Tibial artery (tissue), 4 donors: ENCODE measurements around the gene NPHP4.

Experiments used
- DNase-seq, 2 donors: peaks; one replicate each; pipeline ENCODE4 v3.0.0-alpha.2; 2019
- H3K27ac ChIP-seq, 2 donors: fragments of 200-600 bp; sonication (generic) in 1 of 2; 1 replicate in 1 of 2; 2 replicates in 1 of 2; pipeline ENCODE4 v1.5.1; 2018 to 2019; ENCODE audit warnings: mild to moderate bottlenecking in 1 of 2
- H3K27me3 ChIP-seq, 2 donors: fragments of 200-600 bp; sonication (generic) in 1 of 2; one replicate each; pipeline versions ENCODE4 v1.5.1 to v1.6.0; 2016 to 2019
- H3K36me3 ChIP-seq, 3 donors: fragments of 200-600 bp; sonication (generic) in 2 of 3; one replicate each; pipeline ENCODE4 v1.5.1; 2016 to 2019; ENCODE audit warnings: mild to moderate bottlenecking in 2 of 3
- H3K4me1 ChIP-seq, 4 donors: fragments of 200-600 bp; sonication (generic) in 2 of 4; 1 replicate in 3 of 4; 2 replicates in 1 of 4; pipeline ENCODE4 v1.5.1; 2016 to 2019
- H3K4me3 ChIP-seq, 2 donors: fragments of 200-600 bp; sonication (generic) in 1 of 2; 1 replicate in 1 of 2; 2 replicates in 1 of 2; pipeline ENCODE4 v1.5.1; 2018 to 2019; ENCODE audit warnings: mild to moderate bottlenecking in 2 of 2
- H3K9me3 ChIP-seq, 3 donors: fragments of 200-600 bp; sonication (generic) in 1 of 3; one replicate each; pipeline ENCODE4 v1.5.1; 2016 to 2019
- CTCF ChIP-seq, 2 experiments: fragments of 200-600 bp in 1 of 2; fragments of 450-650 bp in 1 of 2; IDR thresholded peaks; one replicate each; pipeline ENCODE4 v1.5.1; 2017 to 2019; ENCODE audit warnings: antibody characterized with exemption in 2 of 2, mild to moderate bottlenecking in 1 of 2, moderate library complexity in 1 of 2
- intact Hi-C: fragments of 100-400 bp; cut with DNase I; formaldehyde crosslinking; loops from one replicate; pipeline ENCODE4 v1.15.0; 2023; ENCODE audit warnings: low total_unique reads

NPHP4 gene

GRCh38 chr1:5909576-5910275 is 82.5 kb downstream of the NPHP4 start:
- H3K27me3 ChIP-seq = no peaks in the 10 kb centered on the region
- no peak for TF ChIP-seq CTCF (IDR thresholded peaks at IDR 0.05)
- no peak overlapping the region for H3K4me3 ChIP-seq
- no peaks in the 10 kb centered on the region for H3K9me3 ChIP-seq
- no peak overlapping the region for H3K27ac ChIP-seq
- peak in 1 of 2 donors; percentile 57 for DNase-seq
- no peaks in the 10 kb centered on the region for H3K4me1 ChIP-seq
- intact Hi-C loops = no loop called here
- H3K36me3 ChIP-seq = peaks cover 0 to 24% (median 22%) of the 10 kb centered on the region in 3 donors

GRCh38 chr1:5908461-5909375 is 83.5 kb downstream of the NPHP4 start:
- Histone ChIP-seq H3K36me3 (peaks cover 0 to 31% (median 27%) of the 10 kb centered on the region in 3 donors), H3K4me3 (no peak overlapping the region), H3K27ac (no peak overlapping the region), H3K4me1 (no peaks in the 10 kb centered on the region), H3K9me3 (no peaks in the 10 kb centered on the region), H3K27me3 (no peaks in the 10 kb centered on the region)
- no peak for TF ChIP-seq CTCF (IDR thresholded peaks at IDR 0.05)
- intact Hi-C loops = no loop called here
- DNase-seq = peak in 1 of 2 donors; percentile 57

GRCh38 chr1:5907966-5908365 is 84.3 kb downstream of the NPHP4 start:
- H3K27ac ChIP-seq = no peak overlapping the region
- no peaks in the 10 kb centered on the region for H3K27me3 ChIP-seq
- intact Hi-C loops = no loop called here
- H3K9me3 ChIP-seq = no peaks in the 10 kb centered on the region
- no peak overlapping the region for H3K4me3 ChIP-seq
- no peaks in the 10 kb centered on the region for H3K4me1 ChIP-seq
- no peak for TF ChIP-seq CTCF (IDR thresholded peaks at IDR 0.05)
- peaks cover 0 to 31% (median 27%) of the 10 kb centered on the region in 3 donors for H3K36me3 ChIP-seq
- peak in 1 of 2 donors; percentile 39 for DNase-seq

DNA sequence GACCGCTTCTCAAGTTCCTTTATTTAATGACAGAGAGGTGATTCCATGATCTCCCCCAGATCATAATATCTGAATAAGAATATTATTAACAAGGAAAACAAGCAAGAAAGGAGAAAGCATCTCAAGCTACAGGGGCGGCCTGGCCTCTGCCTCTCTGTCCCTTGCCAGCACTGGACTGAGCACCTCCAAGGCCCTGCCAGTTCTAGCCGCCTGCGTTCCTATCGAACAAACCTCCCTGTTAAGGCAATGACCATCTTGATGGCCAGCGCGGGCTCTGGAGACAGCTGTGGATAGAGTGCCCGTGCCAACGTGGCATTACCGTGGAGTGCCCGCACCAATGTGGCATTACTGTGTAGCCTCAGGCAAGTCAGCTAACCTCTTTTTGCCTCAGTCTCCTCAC is 84.8 kb downstream of the NPHP4 start:
- intact Hi-C loops = no loop called here
- H3K36me3 ChIP-seq = peaks cover 0 to 31% (median 27%) of the 10 kb centered on the region in 3 donors
- no peaks in the 10 kb centered on the region for H3K9me3 ChIP-seq
- TF ChIP-seq CTCF (IDR thresholded peaks at IDR 0.05) = no peak
- no peaks in the 10 kb centered on the region for H3K27me3 ChIP-seq
- no peak overlapping the region for H3K27ac ChIP-seq
- H3K4me1 ChIP-seq = no peaks in the 10 kb centered on the region
- H3K4me3 ChIP-seq = no peak overlapping the region
- peak in 1 of 2 donors; percentile 28 for DNase-seq

DNA sequence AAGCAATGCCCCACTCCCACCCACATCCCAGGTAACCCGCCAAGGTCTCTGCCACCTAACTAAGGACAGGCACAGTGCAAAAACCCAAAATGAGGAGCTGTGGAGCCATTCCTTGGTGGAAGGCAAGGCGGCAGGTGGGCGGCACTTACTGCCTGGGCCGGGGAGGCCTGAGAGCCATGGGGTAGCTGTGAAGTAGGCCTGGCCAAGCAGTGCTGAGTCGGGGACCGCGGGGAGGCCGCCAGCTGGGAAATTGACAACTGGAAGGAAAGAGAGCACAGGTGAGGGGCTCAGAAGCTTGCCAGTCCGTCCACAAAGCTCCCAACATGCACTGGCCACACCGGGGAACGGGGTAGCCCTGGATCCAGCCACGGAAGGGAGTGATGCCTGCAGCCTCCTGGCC is 85.3 kb downstream of the NPHP4 start:
- TF ChIP-seq CTCF (IDR thresholded peaks at IDR 0.05) = no peak
- Histone ChIP-seq H3K27ac (no peak overlapping the region), H3K9me3 (no peaks in the 10 kb centered on the region), H3K27me3 (no peaks in the 10 kb centered on the region), H3K4me1 (no peaks in the 10 kb centered on the region), H3K4me3 (no peak overlapping the region), H3K36me3 (peaks cover 0 to 35% (median 27%) of the 10 kb centered on the region in 3 donors)
- intact Hi-C loops = no loop called here
- DNase-seq = peak in 1 of 2 donors; percentile 47
